Sigmoid colon (tissue), 7 donors: ENCODE results near the gene LPP. TPM values are rescaled to one million over a fixed set of nuclear protein-coding genes. Genes with fewer than 3 reads are reported as not detected.
A peak's percentile ranks its signal among the peaks of the same experiment; 100 is the strongest.

Experiments
- DNase-seq: peaks from one replicate; pipeline ENCODE4 v3.0.0-alpha.2; 2019
- H3K27ac ChIP-seq, 4 donors: fragments of 200-600 bp; sonication (generic); one replicate each; pipeline ENCODE4 v1.5.1; 2016 to 2019; ENCODE audit warnings: mild to moderate bottlenecking in 1 of 4
- H3K27me3 ChIP-seq, 3 donors: fragments of 200-600 bp; sonication (generic); one replicate each; pipeline ENCODE4 v1.5.1; 2019; ENCODE audit warnings: mild to moderate bottlenecking in 1 of 3
- H3K36me3 ChIP-seq, 4 donors: fragments of 200-600 bp; sonication (generic); one replicate each; pipeline ENCODE4 v1.5.1; 2016 to 2019
- H3K4me1 ChIP-seq, 4 donors: fragments of 200-600 bp; sonication (generic); one replicate each; pipeline ENCODE4 v1.5.1; 2017 to 2019
- H3K4me3 ChIP-seq, 4 donors: fragments of 200-600 bp; sonication (generic); one replicate each; pipeline ENCODE4 v1.5.1; 2017 to 2019; ENCODE audit warnings: mild to moderate bottlenecking in 2 of 4, moderate library complexity in 1 of 4
- H3K9me3 ChIP-seq, 4 donors: fragments of 200-600 bp in 3 of 4; sonication (generic) in 3 of 4; one replicate each; pipeline versions ENCODE4 v1.5.1 to v1.6.1; 2013 to 2019
- CTCF ChIP-seq, 4 experiments: fragments of 450-650 bp in 3 of 4; fragments of 200-600 bp in 1 of 4; IDR thresholded peaks; one replicate each; pipeline ENCODE4 v1.5.1; 2016 to 2019; ENCODE audit warnings: antibody characterized with exemption in 4 of 4, mild to moderate bottlenecking in 3 of 4, moderate library complexity in 2 of 4
- EP300 ChIP-seq, 4 donors: sonication (generic); formaldehyde crosslinking; IDR thresholded peaks; one replicate each; pipeline ENCODE4 v1.6.1; 2017; ENCODE audit warnings: antibody characterized with exemption in 4 of 4
- POLR2A ChIP-seq, 2 donors: fragments of 450-650 bp; IDR thresholded peaks; one replicate each; pipeline ENCODE4 v1.6.1; 2016; ENCODE audit warnings: antibody characterized with exemption in 2 of 2, mild to moderate bottlenecking in 2 of 2, moderate library complexity in 2 of 2
- POLR2AphosphoS5 ChIP-seq, 4 donors: sonication (generic); formaldehyde crosslinking; IDR thresholded peaks; one replicate each; pipeline ENCODE4 v1.6.1; 2017; ENCODE audit warnings: antibody characterized with exemption in 4 of 4
- whole genome bisulfite sequencing, 2 donors: extraction: QIAGEN DNeasy Blood & Tissue Kit; methylation state at CpG; one replicate each; pipeline ENCODE4 v1.1.7; 2013; 5-methylcytosine and 5-hydroxymethylcytosine counted together
- intact Hi-C: fragments of 100-400 bp; cut with DNase I; formaldehyde crosslinking; loops from one replicate; pipeline ENCODE4 v1.15.1; 2023
- polyA plus RNA-seq, 3 donors: library from polyadenylated mRNA; stranded (reverse); fragments of 200-250 nt; gene quantifications; one replicate each; pipeline ENCODE4 v1.2.3, GENCODE V29; 2013
- total RNA-seq, 4 donors: library from RNA; depleted of rRNA; stranded (reverse); fragments of >200 nt; gene quantifications; one replicate each; pipeline ENCODE4 v1.1.0, GENCODE V29; 2016
- donor health status: healthy with polysubstance abuse.
- donor health status: Bipolar disorder and iron deficiency.
- donor health status: healthy.

LPP gene
- total and polyA plus RNA-seq, 7 donors, result 5.3 to 1,773 (median 824) TPM

- Histone ChIP-seq H3K27me3 (no peaks in the 10 kb centered on the region), H3K27ac (peak overlapping the region in 3 of 4 donors; percentile 81 to 99 (median 95)), H3K4me1 (peaks cover 0 to 87% (median 66%) of the 10 kb centered on the region in 4 donors), H3K9me3 (no peaks in the 10 kb centered on the region), H3K4me3 (no peak overlapping the region), H3K36me3 (peaks cover 0 to 8% (median 2%) of the 10 kb centered on the region in 4 donors)
- DNase-seq, result no peak
- WGBS, 2 donors, result 95% methylated on average over 2 of the region's 2 CpGs
- no peak for TF ChIP-seq EP300 (IDR thresholded peaks at IDR 0.05)
- no peak for TF ChIP-seq POLR2A (IDR thresholded peaks at IDR 0.05)
- no peak for TF ChIP-seq CTCF (IDR thresholded peaks at IDR 0.05)
- TF ChIP-seq POLR2AphosphoS5 (IDR thresholded peaks at IDR 0.05), result no peak
- intact Hi-C loops, result no loop called here
Observed at GRCh38 chr3:188192034-188192433, 38.1 kb downstream of the LPP start.

- H3K9me3 ChIP-seq, result no peaks in the 10 kb centered on the region
- peak overlapping the region; percentile 15 to 99 (median 88) for H3K27ac ChIP-seq
- WGBS, 2 donors, result 87 to 89% methylated on average over 2 of the region's 2 CpGs
- no peak overlapping the region for H3K4me3 ChIP-seq
- peaks cover 0 to 88% (median 77%) of the 10 kb centered on the region in 4 donors for H3K4me1 ChIP-seq
- no peaks in the 10 kb centered on the region for H3K27me3 ChIP-seq
- no peak for TF ChIP-seq CTCF (IDR thresholded peaks at IDR 0.05)
- TF ChIP-seq EP300 (IDR thresholded peaks at IDR 0.05), result no peak
- no peak for TF ChIP-seq POLR2A (IDR thresholded peaks at IDR 0.05)
- TF ChIP-seq POLR2AphosphoS5 (IDR thresholded peaks at IDR 0.05), result no peak
- intact Hi-C loops, result no loop called here
- DNase-seq, result no peak
- peaks cover 0 to 8% (median 2%) of the 10 kb centered on the region in 4 donors for H3K36me3 ChIP-seq
Observed at GRCh38 chr3:188194332-188194731, 40.4 kb downstream of the LPP start.

- no peak for DNase-seq
- H3K27me3 ChIP-seq, result no peaks in the 10 kb centered on the region
- H3K36me3 ChIP-seq, result peaks cover 0 to 8% (median 2%) of the 10 kb centered on the region in 4 donors
- H3K9me3 ChIP-seq, result no peaks in the 10 kb centered on the region
- intact Hi-C loops, result no loop called here
- TF ChIP-seq CTCF (IDR thresholded peaks at IDR 0.05), result no peak
- no peak for TF ChIP-seq EP300 (IDR thresholded peaks at IDR 0.05)
- TF ChIP-seq POLR2A (IDR thresholded peaks at IDR 0.05), result no peak
- no peak for TF ChIP-seq POLR2AphosphoS5 (IDR thresholded peaks at IDR 0.05)
- WGBS, 2 donors, result 93 to 94% methylated on average over 6 of the region's 6 CpGs
- H3K4me1 ChIP-seq, result peaks cover 0 to 93% (median 76%) of the 10 kb centered on the region in 4 donors
- H3K4me3 ChIP-seq, result no peak overlapping the region
- peak overlapping the region; percentile 51 to 99 (median 88) for H3K27ac ChIP-seq
Observed at GRCh38 chr3:188196232-188196990, 42.5 kb downstream of the LPP start.

GRCh38 chr3:188197388-188197847 is 43.5 kb downstream of the LPP start:
- Histone ChIP-seq H3K4me1 (peaks cover 0 to 89% (median 73%) of the 10 kb centered on the region in 4 donors), H3K9me3 (no peaks in the 10 kb centered on the region), H3K27ac (peak overlapping the region; percentile 51 to 99 (median 88)), H3K27me3 (no peaks in the 10 kb centered on the region), H3K36me3 (peaks cover 0 to 6% (median 2%) of the 10 kb centered on the region in 4 donors), H3K4me3 (no peak overlapping the region)
- intact Hi-C loops, result no loop called here
- DNase-seq, result no peak
- TF ChIP-seq EP300 (IDR thresholded peaks at IDR 0.05) (peak in 1 of 4 donors; percentile 41), POLR2AphosphoS5 (IDR thresholded peaks at IDR 0.05) (peak in 2 of 4 donors; percentile 15 to 24), POLR2A (IDR thresholded peaks at IDR 0.05) (no peak), CTCF (IDR thresholded peaks at IDR 0.05) (no peak)
- WGBS, 2 donors, result 52 to 68% methylated on average over 8 of the region's 8 CpGs
